Measurements from ENCODE around the gene MIPOL1.

DNA sequence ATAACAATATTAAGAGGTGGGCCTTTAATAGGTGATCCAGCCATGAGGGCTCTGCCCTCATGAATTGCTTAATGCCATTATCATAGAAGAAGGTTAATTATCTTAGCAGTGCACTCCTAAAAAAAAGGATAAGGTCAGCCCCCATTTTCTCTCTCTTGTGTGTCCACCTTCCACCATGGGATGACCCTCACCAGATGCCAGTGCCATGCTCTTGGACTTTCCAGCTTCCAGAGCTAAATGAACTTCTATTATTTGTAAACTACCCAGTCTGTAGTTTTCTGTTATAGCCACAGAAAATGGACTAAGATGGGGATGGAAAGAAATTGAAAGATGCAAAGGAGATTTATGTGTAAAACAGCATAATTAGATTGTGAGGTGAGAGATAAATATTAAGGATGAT is 271.9 kb downstream of the MIPOL1 start:
- TF ChIP-seq POLR2A (IDR thresholded peaks at IDR 0.05; ENCODE audit: borderline replicate concordance, extremely low read depth, insufficient read depth, insufficient read length) (no peak), CTCF (IDR thresholded peaks at IDR 0.05 in 2 of 3, conservative IDR thresholded peaks at IDR 0.05 in 1 of 3; ENCODE audit: borderline replicate concordance in 1 of 3, insufficient read depth in 1 of 3, low read depth in 2 of 3, low read length in 2 of 3) (no peak), ZNF274 (IDR thresholded peaks at IDR 0.05; ENCODE audit: low read depth, low read length) (no peak), POLR2AphosphoS5 (IDR thresholded peaks at IDR 0.05; ENCODE audit: low read depth, low read length) (no peak), EGR1 (IDR thresholded peaks at IDR 0.05; ENCODE audit: low read depth) (no peak), EZH2phosphoT487 (IDR thresholded peaks at IDR 0.05; ENCODE audit: borderline replicate concordance) (no peak), SIN3A (IDR thresholded peaks at IDR 0.05; ENCODE audit: low read depth) (no peak), ELF1 (IDR thresholded peaks at IDR 0.05; ENCODE audit: borderline replicate concordance, low read depth) (no peak), YY1 (IDR thresholded peaks at IDR 0.05; ENCODE audit: extremely low read depth, insufficient replicate concordance, low read depth, low read length) (no peak), JUND (IDR thresholded peaks at IDR 0.05) (no peak), CBX3 (IDR thresholded peaks at IDR 0.05; ENCODE audit: low read depth) (no peak), EZH2 (IDR thresholded peaks at IDR 0.05) (no peak), CEBPB (IDR thresholded peaks at IDR 0.05; ENCODE audit: low read depth) (no peak)

Data from HCT116 (cell line).